GM18526 (cell line): ENCODE measurements around the gene MRPL23.

Experiments used
- POLR2A ChIP-seq: IDR thresholded peaks from 3 replicates; pipeline ENCODE4 v1.6.1; 2011; ENCODE audit not compliant: insufficient read length; ENCODE audit errors: extremely low read depth

The MRPL23 gene

DNA sequence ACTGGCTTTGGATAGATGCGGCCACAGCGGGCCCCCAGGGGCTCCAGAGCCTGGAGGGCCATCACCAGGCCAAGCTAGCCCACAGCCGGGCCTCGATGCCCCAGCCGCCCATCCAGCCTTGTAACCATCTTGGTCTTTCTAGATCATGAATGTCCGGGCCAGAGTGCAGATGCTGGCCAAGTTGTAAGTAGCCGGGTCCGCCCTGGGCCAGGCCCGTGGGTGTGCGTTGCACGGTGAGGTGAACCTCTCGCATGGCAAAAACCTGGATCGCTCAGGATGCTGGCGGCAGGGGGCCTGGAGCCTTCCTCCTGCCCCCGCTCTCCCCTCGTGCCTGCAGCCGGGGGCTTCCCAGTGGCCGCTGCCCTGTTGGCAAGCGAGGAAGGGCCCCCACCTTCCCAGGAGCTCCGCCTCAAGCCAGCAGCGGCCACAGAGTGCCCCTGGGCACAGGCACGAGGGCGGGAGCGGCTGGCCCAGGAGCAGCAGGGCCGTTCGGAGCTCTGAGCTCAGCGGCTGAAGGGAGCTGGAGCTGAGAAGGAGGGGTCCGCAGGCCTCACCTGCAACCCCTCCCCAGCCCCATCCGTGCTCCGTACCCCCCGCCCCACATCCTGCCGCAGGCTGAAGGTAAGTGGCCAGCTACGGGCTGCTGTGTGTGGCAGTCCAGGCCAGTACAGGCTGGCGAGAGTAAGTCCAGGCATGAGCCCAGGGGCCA is 10.9 kb upstream of the MRPL23 start:
- TF ChIP-seq POLR2A: no peak

DNA sequence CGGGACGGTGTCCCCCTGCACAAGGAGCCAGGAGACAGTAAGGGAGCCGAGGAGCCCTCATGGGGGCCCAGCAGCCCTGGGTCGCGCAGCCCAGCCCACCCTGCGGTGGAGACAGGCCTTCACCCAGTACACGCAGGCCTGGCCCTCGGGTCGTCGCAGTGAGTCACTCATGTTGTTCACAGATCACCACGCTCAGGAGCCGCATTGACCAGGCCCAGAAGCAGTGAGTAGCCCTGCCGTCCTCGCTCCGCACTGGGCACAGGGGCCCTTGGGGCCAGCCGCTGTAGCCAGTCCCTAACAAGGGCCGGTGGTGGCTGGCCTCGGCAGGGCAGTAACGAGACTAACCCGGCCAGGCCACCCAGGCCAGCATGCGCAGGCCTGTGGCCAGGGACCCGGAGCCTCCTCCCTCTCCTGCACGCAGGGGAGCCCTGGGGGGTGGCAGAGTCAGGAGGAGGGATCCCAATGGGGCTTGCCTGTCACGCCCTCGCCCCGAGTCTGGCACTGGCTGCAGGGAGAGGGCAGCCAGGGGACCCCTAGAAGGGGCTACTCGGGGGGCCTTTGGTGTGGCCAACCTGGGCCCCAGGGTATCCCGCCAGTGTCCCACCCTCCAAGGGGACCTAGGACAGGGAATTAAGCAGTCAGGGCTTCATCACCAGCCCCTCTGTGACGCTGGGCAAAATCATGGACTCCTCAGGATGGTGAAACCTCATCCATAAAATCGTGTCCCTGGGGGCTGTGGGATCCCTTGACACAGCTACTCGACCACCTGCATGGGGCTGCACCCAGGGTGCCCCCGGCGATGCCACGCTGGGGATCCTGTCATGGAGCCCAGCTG is 10.1 kb upstream of the MRPL23 start:
- TF ChIP-seq POLR2A: no peak

GRCh38 chr11:1937616-1938342 is 9.4 kb upstream of the MRPL23 start:
- no peak for TF ChIP-seq POLR2A

DNA sequence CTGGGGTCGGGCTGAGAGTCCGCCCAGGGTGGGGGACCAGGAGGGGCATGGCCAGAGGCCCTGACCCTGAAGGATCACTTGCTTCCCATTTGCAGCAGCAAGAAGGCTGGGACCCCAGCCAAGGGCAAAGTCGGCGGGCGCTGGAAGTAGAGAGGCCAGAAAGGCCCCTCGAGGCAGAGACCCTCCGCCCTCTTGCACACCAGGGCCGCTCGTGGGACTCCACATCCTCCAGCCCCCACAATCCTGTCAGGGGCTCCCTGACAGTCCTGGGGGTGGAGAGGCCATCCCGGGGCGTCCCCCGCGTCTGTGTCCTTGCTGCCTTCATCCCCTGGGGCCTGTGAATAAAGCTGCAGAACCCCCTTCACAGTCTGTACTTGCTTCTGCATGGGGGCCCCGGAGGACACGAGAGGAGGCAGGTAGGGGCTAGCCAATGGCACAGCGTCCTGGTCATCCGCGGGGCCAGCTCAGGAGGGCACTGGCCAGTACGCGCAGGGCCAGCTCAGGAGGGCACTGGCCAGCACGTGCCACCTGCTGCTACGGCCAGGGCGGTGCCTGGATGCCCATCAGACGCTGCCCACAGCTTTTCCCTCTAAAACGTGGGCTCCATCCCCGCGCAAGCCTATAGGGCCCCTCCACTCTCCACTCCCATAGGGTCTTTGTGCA is 8.7 kb upstream of the MRPL23 start:
- no peak for TF ChIP-seq POLR2A

- TF ChIP-seq POLR2A: no peak
Observed at GRCh38 chr11:1939006-1939625, 8.0 kb upstream of the MRPL23 start.

GRCh38 chr11:1942558-1943260 is 4.4 kb upstream of the MRPL23 start:
- TF ChIP-seq POLR2A: no peak

DNA sequence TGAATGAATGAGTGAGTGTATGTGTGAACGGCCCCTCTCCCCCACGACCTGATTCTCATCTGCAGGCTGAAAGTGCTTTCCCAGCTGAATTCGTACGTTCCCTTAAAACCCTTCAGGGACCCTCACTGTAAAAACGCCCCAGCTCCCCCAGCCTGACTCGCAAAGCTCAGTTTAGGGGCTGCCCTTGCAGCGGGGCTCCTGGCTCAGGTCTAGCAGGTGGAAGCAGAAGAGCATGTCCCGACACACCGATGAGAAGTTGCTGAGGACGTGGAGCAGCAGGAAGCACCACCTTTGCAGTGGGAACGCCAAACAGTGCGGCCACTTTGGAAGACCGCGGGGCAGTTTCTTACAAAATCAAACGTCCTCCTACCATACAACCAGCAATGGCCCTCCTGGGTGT is 3.6 kb upstream of the MRPL23 start:
- no peak for TF ChIP-seq POLR2A

DNA sequence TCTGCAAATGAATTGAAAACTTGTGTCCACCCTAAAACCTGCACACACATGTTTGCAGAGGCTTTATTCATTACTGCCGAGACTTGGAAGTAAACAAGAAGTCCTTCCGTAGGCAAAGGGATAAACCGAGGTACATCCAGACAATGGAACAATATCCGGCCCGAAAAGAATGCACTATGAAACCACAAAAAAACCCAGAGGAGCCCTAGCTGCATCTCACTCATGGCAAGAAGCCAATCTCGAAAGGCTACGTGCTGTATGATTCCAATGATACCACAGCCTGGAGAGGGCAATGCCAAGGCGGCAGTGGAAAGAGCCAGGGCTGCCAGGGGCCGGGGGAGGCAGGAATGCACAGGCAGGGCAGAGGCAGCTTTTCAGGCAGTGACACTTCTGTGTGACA is 3.2 kb upstream of the MRPL23 start:
- no peak for TF ChIP-seq POLR2A

- no peak for TF ChIP-seq POLR2A
Observed at GRCh38 chr11:1947592-1948237, 583 bp downstream of the MRPL23 start.

DNA sequence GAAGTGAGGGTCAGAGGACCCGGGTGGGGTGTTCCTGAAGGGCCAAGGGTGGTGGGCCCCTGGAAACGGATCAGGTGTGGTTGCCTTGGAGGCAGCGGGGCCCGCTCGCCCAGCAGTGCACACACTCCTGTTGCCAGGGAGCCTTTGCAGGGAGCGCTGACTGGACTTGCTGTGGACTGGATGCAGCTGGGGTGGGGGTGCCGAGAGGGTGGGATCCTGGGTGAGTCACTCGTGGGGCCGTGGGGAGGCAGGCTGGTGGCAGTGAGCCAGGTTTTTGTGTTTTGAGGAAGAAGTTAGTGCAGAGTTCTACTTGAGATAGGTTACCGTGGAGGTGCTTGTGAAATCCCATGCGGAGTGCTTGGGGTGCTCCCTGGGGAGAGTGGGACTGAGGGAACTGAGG is 1.3 kb downstream of the MRPL23 start:
- no peak for TF ChIP-seq POLR2A

GRCh38 chr11:1949302-1949701 is 2.2 kb downstream of the MRPL23 start:
- no peak for TF ChIP-seq POLR2A

DNA sequence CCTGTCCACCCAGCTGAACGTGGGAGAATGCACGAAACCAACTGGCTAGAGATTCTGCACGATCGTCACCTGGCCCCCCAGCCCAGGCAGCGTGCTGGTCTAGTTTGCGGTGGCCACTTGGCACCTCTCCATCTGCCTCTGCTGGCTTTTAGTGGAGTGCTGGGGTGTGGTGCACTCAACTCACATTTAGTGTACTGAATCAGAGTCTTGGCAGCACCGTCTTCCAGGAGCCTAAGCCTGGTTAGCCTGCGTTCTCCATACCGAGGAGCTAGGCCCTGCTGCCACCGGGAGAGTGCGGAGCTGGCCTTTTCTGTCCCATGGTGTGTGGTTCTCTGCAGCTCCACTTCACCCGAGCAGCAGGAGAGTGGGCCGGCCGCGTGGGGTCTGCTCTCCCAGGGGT is 2.8 kb downstream of the MRPL23 start:
- no peak for TF ChIP-seq POLR2A

DNA sequence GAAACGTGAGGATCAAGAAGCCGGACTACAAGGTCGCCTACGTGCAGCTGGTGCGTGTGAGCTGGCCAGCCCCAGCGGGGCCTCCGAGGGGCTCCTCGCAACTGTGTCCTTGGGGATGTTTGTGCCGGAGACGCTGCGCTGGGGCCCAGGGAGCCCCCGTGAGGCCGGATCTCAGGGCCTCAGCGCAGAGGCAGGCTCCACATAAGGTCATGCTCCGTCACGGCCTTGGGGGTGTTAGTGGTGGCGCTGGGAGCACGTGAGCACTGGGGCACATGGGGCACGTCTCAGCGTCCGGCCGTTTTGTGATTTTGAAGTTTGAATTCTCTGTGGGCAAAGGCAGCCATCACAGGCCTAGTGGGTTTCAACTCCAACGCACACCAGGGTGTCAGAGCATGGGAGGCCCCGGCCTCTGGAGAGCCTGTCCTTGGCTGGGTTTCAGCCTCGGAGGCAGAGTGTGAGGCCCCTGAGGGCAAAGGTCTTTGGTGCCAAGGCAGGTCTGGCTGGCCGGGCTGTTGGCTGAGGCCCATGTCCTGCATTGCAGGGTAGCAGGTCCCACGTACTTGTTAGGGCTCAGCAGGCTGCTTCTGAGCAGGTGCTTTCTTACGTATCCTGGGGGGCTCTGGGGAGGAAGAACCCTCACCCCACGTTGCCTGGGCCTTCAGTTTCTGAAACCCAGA is 5.8 kb downstream of the MRPL23 start:
- TF ChIP-seq POLR2A: no peak
